SH-SY5Y (cell line): Measurements from ENCODE around the gene CHRD.

Source experiments
- GATA2 ChIP-seq: IDR thresholded peaks from 2 replicates; pipeline ENCODE4 v1.6.1; 2011; ENCODE audit warnings: mild to moderate bottlenecking, low read depth, low read length
- GATA3 ChIP-seq: IDR thresholded peaks from 2 replicates; pipeline ENCODE4 v1.6.1; 2011; ENCODE audit warnings: low read depth, mild to moderate bottlenecking, low read length, moderate library complexity

DNA sequence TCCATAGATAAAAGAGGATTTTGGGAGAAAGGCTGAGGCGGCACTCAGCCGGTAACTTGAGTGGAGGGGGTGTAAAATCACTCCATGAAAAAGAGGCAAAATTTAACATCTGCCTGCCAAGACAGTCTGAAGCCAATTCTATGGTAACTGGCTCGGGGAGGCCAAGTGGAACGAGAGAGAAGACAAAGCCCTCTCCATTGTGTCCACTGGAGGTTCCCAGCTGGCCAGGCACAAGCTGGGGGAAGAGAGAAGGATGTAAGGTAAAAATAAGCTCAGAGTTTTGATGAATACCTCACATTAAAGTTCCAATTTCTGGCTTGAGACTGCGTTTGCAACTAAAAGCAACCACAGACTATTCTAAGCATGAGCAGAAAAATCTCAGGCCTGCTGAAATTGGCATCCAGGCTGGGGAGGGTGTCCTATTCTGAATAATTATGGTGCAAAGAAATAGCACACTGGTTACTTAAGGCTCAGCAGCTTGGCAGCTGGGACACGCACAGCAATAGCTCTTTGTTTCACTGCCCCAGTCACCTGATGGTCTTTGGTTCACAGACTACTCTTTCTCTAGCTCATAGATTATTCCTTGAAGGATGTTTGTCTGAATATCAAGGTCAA, 48.8 kb downstream of the CHRD start:
- no peak for TF ChIP-seq GATA3
- no peak for TF ChIP-seq GATA2
